ENCODE results near the gene HSD11B1L. TPM values are rescaled to one million over a fixed set of nuclear protein-coding genes. Genes with fewer than 3 reads are reported as not detected.
"Not testable (repeated sequence)": the region's sequence is repeated elsewhere in the genome, so short reads cannot be mapped to it uniquely, and the experiment has no call there.

Gene HSD11B1L
- total RNA-seq, 1 donor from 2014 or later: 5.5 TPM

GRCh38 chr19:5695649-5696195 is 14.9 kb downstream of the HSD11B1L start:
- DNase-seq: no peak
- intact Hi-C loops (cut with micrococcal nuclease): no loop called here

GRCh38 chr19:5696196-5697021 is 15.6 kb downstream of the HSD11B1L start:
- DNase-seq: peak; percentile 33
- ATAC-seq: no peak
- intact Hi-C loops (cut with micrococcal nuclease): no loop called here

More at GRCh38 chr19:5695649-5696195, 14.9 kb downstream of the HSD11B1L start:
- no peak for ATAC-seq

DNA sequence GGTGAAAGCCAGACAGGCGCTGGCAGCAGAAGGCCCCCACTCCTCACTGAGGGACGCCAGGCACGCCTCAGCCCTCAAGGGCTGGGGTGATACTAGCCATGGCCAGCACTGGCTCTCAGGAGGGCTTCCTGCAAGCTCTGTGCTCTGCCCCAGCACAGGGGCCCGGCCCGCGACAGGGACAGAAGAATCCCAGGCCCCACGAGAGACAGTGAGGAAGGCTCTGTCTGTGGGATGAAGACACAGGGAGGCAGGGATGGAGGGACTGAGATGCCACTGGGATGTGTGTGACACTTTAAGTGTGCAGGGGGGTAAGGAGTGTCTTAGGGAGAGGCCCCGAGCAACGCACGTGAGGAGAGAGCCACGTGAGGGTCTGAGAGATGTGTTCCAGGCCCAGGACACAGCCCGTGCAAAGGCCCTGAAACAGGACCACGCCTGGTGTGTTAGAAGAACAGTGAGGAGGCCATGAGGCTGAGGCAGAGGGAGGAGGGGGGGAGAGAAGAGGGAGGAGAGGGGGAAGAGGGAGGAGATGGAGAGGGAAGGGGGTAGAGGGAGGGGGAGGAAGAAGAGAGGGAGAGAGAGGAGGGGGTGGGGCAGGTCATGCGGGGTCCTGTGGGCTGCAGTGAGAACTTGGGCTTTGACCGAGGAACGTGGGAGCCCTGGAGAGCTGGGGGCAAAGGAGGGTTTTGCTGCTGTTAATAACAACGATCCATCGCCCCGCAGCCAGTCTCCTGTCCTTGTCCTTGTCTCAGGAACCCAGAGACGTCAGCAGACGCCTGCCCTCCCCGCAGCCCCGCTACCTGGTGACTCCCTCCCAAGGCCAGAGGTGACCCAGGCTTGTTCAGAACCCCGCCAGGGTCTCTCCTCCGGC is 16.4 kb downstream of the HSD11B1L start:
- ATAC-seq (no peak), DNase-seq (no peak)

DNA sequence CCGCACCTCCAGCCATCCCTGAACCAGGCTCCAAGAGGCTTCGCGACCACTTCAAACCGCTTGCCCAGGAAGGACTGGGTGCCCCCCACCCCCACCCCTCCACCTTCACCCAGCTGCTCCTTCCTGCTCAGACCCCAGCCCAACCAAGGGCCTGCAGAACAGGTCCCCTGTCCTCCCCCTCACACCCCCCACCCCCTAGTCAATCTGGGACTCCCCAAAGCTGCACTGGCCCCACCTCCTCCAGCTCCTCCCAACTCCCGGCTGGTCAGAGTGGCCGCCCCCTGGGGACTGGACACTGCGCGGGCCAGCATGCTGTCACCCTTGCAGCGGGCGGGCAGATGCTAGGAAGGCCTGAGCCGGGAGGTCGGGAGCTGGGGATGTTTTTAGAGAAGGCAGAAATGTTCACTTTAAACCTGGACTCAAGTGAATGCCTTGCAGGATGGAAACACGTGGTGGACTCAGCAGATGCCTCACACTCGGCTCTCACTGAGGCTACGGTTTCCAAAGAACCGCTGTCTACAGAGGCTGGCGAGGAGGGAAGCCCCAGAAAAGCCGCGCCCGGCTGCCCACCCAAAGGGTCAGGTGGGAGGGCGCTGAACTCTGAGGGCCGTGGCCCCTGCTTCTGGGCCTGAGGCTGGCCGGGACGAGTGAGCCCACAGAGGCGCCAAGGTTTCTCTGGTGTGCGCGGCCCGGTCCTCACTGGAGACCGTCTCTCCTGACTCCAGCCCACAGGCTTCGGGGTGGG is 17.2 kb downstream of the HSD11B1L start:
- intact Hi-C loops (cut with micrococcal nuclease): no loop called here
- DNase-seq (peak; percentile 30), ATAC-seq (no peak)

More for the DNA sequence above, 16.4 kb downstream of the HSD11B1L start:
- intact Hi-C loops (cut with micrococcal nuclease): no loop called here

GRCh38 chr19:5698635-5699422 is 18.0 kb downstream of the HSD11B1L start:
- intact Hi-C loops (cut with micrococcal nuclease): no loop called here
- no peak for ATAC-seq
- DNase-seq: no peak

DNA sequence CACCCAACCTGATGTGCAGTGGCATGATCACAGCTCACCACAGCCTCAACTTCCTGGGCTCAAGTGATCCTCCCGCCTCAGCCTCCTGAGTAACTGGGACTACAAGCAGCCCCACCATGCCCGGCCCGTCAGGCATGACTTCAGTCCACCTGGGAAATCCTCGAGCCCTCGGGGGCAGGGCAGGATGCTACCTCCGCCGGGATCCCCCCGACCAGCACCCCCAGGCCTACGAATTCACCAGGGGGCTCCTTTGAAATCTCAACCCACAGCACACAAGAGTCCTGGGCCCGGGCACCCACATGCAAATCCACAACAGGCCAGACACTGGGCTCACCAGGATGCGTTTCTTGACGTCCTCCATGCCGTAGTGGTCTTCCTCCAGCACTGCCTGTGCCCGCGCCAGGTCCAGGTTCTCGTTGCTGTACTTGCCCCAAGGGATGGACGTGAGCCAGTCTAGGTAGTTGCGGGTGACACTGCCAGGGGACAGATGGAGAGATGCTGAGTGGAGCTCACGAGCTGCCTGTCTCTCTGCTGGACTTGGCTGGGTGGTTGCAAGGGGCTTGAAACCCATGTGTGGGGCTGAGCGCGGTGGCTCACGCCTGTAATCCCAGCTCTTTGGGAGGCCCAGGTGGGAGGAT is 19.7 kb downstream of the HSD11B1L start:
- intact Hi-C loops (cut with micrococcal nuclease): no loop called here
- ATAC-seq: no peak
- DNase-seq: no peak

DNA sequence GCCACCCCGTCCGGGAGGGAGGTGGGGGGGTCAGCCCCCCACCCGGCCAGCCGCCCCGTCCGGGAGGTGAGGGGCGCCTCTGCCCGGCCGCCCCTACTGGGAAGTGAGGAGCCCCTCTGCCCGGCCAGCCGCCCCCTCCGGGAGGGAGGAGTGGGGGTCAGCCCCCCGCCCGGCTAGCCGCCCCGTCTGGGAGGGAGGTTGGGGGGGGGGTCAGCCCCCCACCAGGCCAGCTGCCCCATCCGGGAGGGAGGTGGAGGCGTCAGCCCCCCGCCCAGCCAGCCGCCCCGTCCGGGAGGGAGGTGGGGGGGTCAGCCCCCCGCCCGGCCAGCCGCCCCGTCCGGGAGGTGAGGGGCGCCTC is 21.2 kb downstream of the HSD11B1L start:
- DNase-seq; ATAC-seq; intact Hi-C loops (cut with micrococcal nuclease): not testable (repeated sequence)

DNA sequence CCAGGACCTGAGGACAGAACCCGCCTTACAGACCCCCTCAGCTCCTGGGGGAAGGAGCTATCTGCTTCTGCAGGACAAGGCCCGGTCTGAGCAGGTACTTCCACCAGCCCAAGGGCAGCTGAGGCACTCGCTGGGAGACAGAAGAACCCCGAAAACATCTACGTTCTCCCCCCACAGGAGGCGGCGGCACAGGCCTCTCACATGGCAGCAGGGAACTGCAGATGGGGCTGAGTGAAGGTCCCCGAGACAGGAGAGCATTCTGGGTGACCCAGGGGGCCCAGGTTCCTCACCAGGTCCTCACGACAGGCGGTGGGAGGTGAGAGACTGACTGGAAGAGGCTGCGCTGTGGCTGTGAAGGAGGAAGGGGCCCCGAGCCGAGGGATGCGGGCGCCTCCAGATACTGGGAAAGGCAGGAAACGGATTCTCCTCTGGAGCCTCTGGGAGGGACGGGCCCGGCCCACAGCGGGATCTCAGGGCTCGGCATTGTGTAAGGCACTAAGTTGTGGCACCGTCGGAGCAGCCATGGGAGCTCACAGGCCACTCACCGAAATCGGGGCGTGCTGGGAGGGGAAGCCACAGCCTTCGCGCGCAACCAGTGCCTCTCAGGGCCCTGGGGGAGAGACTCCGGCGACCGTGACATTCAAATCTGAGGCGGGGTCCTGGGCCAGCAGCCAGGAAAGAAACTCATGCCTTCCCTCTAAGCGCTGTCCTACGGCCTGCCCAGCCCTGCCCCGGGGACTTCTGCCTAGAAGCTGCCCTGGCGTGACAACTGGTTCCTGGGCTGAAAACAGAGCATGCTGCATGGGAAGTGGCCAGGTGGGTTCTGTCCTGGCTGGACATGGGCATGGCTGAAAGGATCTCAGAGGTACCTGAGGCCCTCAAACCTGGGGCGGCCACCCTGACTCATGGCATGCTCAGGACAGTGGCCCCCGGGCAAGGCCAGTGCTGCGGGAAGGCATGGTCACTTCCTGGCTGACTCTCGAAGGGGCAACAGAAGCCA is 23.3 kb downstream of the HSD11B1L start:
- ATAC-seq (no peak), DNase-seq (no peak)
- intact Hi-C loops (cut with micrococcal nuclease): no loop called here

- ATAC-seq (no peak), DNase-seq (no peak)
- intact Hi-C loops (cut with micrococcal nuclease): no loop called here
These were observed 24.7 kb downstream of the HSD11B1L start for GRCh38 chr19:5705552-5705951.

GRCh38 chr19:5706876-5707573 is 26.2 kb downstream of the HSD11B1L start:
- ATAC-seq (no peak), DNase-seq (no peak)
- intact Hi-C loops (cut with micrococcal nuclease): no loop called here

GRCh38 chr19:5707576-5708575 is 27.0 kb downstream of the HSD11B1L start:
- intact Hi-C loops (cut with micrococcal nuclease): no loop called here
- no peak for DNase-seq
- ATAC-seq: no peak

- intact Hi-C loops (cut with micrococcal nuclease): no loop called here
- DNase-seq (no peak), ATAC-seq (no peak)
These were observed 30.2 kb downstream of the HSD11B1L start for GRCh38 chr19:5711025-5711424.

DNA sequence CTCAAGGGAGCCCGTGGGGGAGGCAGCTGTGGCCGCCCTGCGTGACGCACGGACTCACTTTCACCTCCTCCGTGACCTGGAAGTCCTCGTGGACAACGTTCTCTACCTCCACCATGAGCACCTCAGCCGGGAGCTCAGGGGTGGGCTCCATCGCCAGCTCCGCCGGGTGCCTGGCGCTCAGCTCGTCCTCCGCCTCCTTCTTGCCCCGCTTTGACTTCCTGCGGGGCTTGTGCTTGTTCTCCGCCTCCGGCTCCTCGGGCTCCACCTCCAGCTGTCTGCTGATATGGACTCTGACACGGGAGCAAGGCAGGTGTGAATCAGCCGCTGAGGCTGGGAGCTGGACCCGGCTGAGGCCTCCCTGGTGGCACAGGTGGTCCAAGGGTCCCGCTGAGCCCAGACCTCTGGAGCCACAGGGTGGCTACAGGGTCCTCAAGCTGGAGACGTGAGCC is 30.9 kb downstream of the HSD11B1L start:
- no peak for ATAC-seq
- intact Hi-C loops (cut with micrococcal nuclease): no loop called here
- no peak for DNase-seq

GRCh38 chr19:5713228-5713627 is 32.4 kb downstream of the HSD11B1L start:
- ATAC-seq (no peak), DNase-seq (no peak)
- intact Hi-C loops (cut with micrococcal nuclease): no loop called here

DNA sequence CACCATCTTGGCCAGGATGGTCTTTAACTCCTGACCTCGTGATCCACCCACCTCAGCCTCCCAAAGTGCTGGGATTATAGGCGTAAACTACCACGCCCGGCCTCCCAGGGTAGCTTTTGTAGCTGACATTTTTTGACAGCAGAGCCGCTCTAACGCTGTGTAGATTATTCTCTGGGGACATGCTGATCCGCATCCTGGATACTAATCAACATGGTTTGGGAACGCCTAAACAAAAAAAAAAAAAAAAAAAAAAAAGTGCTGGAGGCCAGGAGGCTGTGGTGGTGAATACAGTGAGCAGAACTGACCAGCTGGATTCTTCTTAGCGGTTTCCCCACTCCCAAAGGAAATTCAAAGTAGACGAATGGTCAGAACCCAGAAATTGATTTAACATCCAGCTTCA is 34.0 kb downstream of the HSD11B1L start:
- no peak for DNase-seq
- intact Hi-C loops (cut with micrococcal nuclease): no loop called here
- ATAC-seq: peak; percentile 18

Data from left ventricle myocardium superior (tissue), 1 donor.